Left colon (tissue), 2 donors: ENCODE data around the gene COL6A3. TPM values are rescaled to one million over a fixed set of nuclear protein-coding genes. Genes with fewer than 3 reads are reported as not detected.
A peak's percentile ranks its signal among the peaks of the same experiment; 100 is the strongest.

Experiments used
- ATAC-seq: fragments of 200-7000 bp; cut with Tn5 transposase; one replicate; pipeline ENCODE4 v1.9.1; 2020; ENCODE audit warnings: mild to moderate bottlenecking, moderate library complexity
- DNase-seq, 2 donors: peaks; one replicate each; pipeline ENCODE4 v3.0.0-alpha.2; 2020
- intact Hi-C, 2 donors: fragments of 100-400 bp; cut with DNase I in 1 of 2; cut with micrococcal nuclease in 1 of 2; formaldehyde crosslinking; loops; one replicate each; pipeline versions ENCODE4 v1.11.2 to v1.14.0; 2022; cut with DNase I, micrococcal nuclease
- total RNA-seq, 2 donors: library from RNA; stranded (reverse); fragmentation: NEBNext Ultra II Directional; extraction: Animal tissue kit (Norgen Biotek cat#: 25700); gene quantifications; one replicate each; pipeline ENCODE4 v1.2.1, GENCODE V29; 2021
- donor health status: DM: no; HTN: no; CAD: no.
- donor health status: DM: yes; HTN: yes; CAD: no.

Gene COL6A3
- total RNA-seq, 2 donors from 2014 or later: 22.6 to 79.5 TPM

DNA sequence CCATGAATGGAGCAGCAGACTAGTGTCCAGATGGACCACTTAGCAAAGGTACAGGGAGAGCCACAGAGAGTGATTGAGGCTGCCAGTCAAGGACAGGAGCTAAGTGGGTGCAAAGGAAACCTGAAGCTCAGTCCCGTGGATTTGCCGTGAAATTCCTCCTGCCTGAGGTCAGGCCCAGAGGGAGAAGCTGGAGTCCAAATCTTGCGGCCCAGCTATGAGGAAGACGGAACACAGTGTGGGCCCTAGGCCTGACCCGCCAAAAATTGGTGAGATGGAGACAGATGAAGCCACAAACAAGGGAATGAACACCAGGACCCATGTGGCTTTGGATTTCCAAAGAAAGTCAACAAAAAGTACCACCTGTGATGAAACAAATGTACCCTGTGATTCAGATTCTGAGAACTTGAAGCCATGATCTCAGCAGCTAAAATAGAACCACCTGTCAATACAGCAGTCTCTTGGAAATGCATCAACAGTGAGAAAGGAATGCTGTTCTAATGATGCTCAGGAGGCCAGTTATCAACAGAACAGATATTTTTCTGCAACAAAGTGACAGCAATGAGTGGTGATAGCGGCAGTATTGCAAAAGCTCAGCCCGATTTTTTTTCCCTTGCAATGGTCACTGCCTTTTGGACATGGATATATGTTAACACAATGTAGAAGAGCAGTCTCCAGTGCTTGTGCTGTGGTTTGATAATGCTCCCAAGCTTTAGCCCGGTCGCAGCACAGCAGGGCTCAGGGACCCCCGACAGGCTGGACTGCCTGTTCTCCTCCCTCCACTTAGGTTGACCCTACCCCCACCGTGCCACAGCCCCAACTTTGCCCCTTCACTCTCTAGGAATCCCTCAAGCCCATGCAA is 10.7 kb downstream of the COL6A3 start:
- no peak for ATAC-seq
- no peak for DNase-seq

GRCh38 chr2:237400199-237400598 is 13.8 kb downstream of the COL6A3 start:
- ATAC-seq (no peak), DNase-seq (no peak)
- intact Hi-C loops: loop anchor here in 1 of 2 donors (10.0 kb wide), 1 partner anchor 225 kb away; no protein-coding TSS in a partner anchor

More for the DNA sequence above, 10.7 kb downstream of the COL6A3 start:
- intact Hi-C loops: loop anchor here in 1 of 2 donors (10.0 kb wide), 1 partner anchor 228 kb away; no protein-coding TSS in a partner anchor

- ATAC-seq (no peak), DNase-seq (no peak)
- intact Hi-C loops: no loop called here
These were observed 16.9 kb downstream of the COL6A3 start for GRCh38 chr2:237397072-237397471.

GRCh38 chr2:237393523-237393922 is 20.4 kb downstream of the COL6A3 start:
- intact Hi-C loops: no loop called here
- DNase-seq (no peak), ATAC-seq (no peak)

DNA sequence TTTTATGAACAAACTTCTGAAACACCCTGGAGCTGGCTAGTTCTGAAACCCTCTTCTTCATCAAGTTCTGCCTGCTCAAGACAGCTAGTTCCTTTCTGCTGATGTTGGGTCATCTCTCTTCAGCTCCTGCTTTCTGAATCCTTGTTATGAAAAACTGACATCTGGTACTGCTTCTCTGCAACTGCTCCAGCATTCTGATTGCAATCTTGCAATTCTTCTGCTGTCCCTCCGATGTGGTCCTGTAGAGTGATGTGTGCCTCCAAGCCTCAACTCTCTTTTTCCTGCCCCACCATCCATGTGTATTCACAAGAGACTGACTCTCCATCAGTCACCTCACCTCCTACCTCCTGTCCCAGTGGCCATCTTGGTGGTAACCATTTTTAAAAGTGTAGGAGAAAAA is 21.8 kb downstream of the COL6A3 start:
- DNase-seq: no peak
- no peak for ATAC-seq
- intact Hi-C loops: no loop called here

DNA sequence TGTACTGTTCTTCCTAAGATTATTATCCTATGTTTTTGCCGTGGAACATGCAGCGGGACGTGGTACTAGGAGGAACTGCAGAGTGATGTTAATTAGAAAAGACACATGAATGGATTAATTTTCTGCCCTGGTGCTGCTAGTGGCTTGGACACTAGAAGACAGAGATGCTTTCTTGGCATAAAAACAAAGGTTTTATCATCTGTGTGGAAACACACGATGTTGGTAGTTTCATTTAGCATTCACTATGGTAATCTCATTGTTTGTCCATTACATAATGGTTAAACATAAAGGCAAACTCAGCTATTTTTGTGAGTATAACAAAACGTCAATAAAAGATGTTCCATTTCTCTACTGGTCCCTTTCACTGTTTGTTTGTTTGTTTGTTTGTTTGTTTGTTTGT is 22.8 kb downstream of the COL6A3 start:
- ATAC-seq (no peak), DNase-seq (no peak)
- intact Hi-C loops: no loop called here

GRCh38 chr2:237390235-237390634 is 23.7 kb downstream of the COL6A3 start:
- no peak for DNase-seq
- intact Hi-C loops: no loop called here
- ATAC-seq: no peak

GRCh38 chr2:237389831-237390230 is 24.1 kb downstream of the COL6A3 start:
- ATAC-seq (no peak), DNase-seq (no peak)
- intact Hi-C loops: no loop called here

GRCh38 chr2:237388036-237388435 is 25.9 kb downstream of the COL6A3 start:
- DNase-seq: no peak
- no peak for ATAC-seq
- intact Hi-C loops: no loop called here

DNA sequence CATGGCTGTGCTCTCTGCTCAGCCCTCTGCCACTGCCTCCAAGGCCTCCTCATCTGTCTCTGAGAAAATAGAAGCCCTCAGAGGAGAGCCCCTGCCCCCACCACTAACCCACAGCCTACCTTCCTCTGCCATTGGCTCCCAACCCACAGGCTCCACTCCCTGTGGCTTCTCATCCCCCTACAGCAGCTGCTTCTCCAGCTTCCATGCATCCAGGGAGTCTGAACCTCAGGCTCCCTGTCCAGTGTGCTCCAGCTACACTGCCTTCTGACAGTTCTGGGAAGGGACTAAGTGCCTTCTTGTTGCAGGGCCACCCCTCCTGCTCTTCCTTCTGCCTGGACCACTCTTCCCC is 29.3 kb downstream of the COL6A3 start:
- DNase-seq (no peak), ATAC-seq (no peak)
- intact Hi-C loops: no loop called here

DNA sequence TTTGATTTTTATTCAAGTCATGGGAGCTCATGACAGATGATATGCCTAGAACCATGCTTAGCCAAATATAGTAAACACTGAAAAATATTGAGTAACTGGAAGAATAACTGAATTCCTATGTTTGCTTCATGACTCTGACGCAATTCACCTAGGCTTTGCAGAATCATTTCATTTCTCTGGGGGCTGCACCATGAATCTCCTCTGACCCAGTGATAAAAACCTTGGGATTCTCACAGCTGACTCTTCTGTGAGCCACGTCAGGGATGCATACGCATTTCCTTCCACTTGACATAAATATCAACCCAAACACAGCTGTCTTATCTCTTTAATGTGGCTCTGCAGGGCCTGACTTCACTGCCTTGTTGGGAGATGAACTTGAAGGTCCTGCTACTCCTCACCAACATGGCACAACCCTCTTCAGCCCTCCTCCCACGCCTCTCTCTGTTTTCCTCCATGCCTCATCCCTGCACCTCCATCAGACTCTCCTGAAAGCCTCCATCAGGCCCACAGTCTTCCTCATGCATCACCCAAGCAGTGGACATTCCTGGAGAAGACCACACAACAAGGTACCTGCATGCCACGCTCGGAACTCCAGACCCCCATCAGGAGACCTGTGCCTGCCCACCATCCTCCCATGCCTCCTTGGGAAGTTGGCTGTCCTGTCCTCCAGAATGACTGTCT is 29.8 kb downstream of the COL6A3 start:
- DNase-seq (no peak), ATAC-seq (no peak)

GRCh38 chr2:237380768-237381167 is 33.2 kb downstream of the COL6A3 start:
- ATAC-seq (no peak), DNase-seq (no peak)
- intact Hi-C loops: no loop called here

More for the DNA sequence above, 29.8 kb downstream of the COL6A3 start:
- intact Hi-C loops: no loop called here

DNA sequence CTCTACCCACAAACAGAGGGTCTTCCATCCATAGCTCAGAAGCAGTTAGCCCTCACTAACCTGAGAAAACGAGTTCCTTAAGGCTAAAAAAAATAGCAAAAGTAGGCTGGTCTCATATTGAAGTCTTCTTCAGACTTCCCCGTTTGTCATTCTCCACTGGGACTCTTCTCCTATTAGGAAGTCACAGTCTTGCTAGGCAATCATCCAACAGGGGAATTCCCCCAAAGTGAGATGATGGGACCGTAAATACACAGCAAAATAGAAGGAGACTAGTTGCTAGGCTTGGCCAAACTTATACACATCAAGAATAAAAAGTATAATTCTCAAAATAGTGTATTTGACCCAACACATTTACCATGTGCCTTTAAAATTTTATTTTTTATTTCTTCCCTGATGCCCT is 34.3 kb downstream of the COL6A3 start:
- DNase-seq: no peak
- no peak for ATAC-seq
- intact Hi-C loops: no loop called here

- ATAC-seq: peak; percentile 8
- intact Hi-C loops: no loop called here
- DNase-seq: peak in 1 of 2 donors; percentile 77
These were observed 35.3 kb downstream of the COL6A3 start for GRCh38 chr2:237378650-237379049.

GRCh38 chr2:237374284-237375060 is 39.5 kb downstream of the COL6A3 start:
- no peak for DNase-seq
- intact Hi-C loops: no loop called here
- no peak for ATAC-seq

- intact Hi-C loops: no loop called here
- DNase-seq (no peak), ATAC-seq (no peak)
These were observed 42.1 kb downstream of the COL6A3 start for GRCh38 chr2:237371856-237372255.

GRCh38 chr2:237365671-237366070 is 48.3 kb downstream of the COL6A3 start:
- DNase-seq (no peak), ATAC-seq (no peak)
- intact Hi-C loops: no loop called here

DNA sequence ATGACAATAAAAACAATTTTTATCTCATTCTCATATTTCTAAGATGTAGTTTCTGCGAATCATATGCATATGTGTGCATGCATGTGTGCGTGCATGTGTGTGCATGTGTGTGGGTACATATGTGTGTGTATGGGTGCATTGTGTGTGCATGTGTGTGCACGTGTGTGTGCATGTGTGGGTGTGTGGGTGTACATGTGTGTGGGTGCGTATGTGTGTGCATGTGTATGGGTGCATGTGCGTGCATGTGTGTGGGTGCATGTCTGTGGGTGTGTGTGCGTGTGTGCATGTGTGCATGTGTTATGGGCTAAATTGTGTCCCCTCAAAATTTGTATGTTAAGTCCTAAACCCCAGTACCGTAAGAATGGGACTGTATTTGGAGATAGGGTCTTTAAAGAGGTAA is 49.3 kb downstream of the COL6A3 start:
- ATAC-seq (no peak), DNase-seq (no peak)
- intact Hi-C loops: no loop called here

DNA sequence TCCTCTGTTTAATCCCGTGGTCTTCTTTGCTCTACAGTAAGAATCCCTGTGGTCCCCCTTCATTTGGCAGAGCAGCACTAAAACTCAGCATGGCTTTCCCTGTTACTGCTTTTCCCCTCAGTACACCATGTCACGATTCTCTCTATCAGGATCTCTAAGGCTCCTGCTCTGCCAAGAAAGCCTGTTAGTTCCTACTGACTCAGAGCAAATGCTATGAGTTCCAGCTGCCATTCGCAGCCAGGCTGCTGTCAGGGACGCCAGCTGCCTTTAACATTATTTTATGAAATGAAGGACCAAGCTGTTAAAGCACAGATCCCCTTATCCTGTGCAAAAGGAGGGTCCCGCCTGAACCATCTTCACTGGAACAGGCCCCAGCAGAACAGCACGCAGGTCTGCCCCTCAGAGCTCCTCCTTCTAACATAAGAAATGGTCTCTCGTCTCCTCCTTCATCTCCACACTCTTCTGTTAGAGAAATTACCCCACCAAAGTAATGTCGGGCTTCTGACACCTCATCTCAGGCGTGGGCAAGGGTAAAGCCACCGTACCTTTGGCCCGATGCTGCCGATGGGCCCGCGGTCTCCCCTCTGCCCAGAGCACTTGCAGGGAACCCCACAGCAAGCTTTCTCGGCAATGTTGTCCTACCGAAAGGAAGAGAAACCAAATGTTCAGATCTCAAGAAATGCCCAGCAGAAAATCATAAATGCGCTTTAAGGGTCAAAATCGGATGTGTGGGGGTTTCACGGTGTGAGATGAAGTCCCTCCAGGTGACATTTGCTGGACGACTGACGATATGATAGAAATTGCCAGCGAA is 52.6 kb downstream of the COL6A3 start:
- DNase-seq (no peak), ATAC-seq (no peak)
- intact Hi-C loops: no loop called here
